PC-9 (cell line): Measurements from ENCODE around the gene TMPRSS9. TPM values are rescaled to one million over a fixed set of nuclear protein-coding genes. Genes with fewer than 3 reads are reported as not detected.

Source experiments
- BruUV-seq: library from RNA; stranded (reverse); fragments of 400-500 nt; replicated peaks from 2 replicates; lab custom pipeline; 2021; lab: Mats Ljungman, UMichigan
- CTCF ChIA-PET: fragments of 300-600 bp; sonication (Branson Sonifier 250); formaldehyde crosslinking; loops from one replicate; lab custom pipeline; 2022; ENCODE audit warnings: antibody characterized with exemption; lab: Charles Lee
- POLR2A ChIA-PET: fragments of 300-600 bp; sonication (Branson Sonifier 250); formaldehyde crosslinking; loops from one replicate; lab custom pipeline; 2022; ENCODE audit warnings: antibody characterized with exemption; ENCODE audit not compliant: unreplicated experiment; lab: Charles Lee
- DNase-seq, 2 experiments: peaks; one replicate each; pipeline versions ENCODE4 v3.0.0 to v3.0.0-alpha.2; 2015 to 2022; ENCODE audit warnings: mixed read lengths in 1 of 2
- H2AFZ ChIP-seq: fragments of 200-600 bp; sonication (generic); 2 replicates; pipeline ENCODE4 v1.8.1; 2017; ENCODE audit warnings: antibody characterized with exemption
- H3F3A ChIP-seq: fragments of 200-600 bp; sonication (generic); 2 replicates; pipeline ENCODE4 v1.8.1; 2017; ENCODE audit warnings: antibody characterized with exemption, mild to moderate bottlenecking, low read depth; ENCODE audit not compliant: insufficient read depth
- H3K27ac ChIP-seq: fragments of 200-600 bp; sonication (generic); 2 replicates; pipeline ENCODE4 v1.6.1; 2016; ENCODE audit warnings: mixed run types
- H3K27me3 ChIP-seq: fragments of 200-600 bp; sonication (generic); 2 replicates; pipeline ENCODE4 v1.6.1; 2016; ENCODE audit warnings: low read depth, mixed run types; ENCODE audit not compliant: insufficient read depth
- H3K36me3 ChIP-seq: fragments of 200-600 bp; sonication (generic); 2 replicates; pipeline ENCODE4 v1.6.1; 2016; ENCODE audit warnings: low read depth, mixed run types
- H3K4me1 ChIP-seq: fragments of 200-600 bp; sonication (generic); replicated peaks from 2 replicates; pipeline ENCODE4 v1.6.1; 2016; ENCODE audit warnings: mixed run types; ENCODE audit not compliant: insufficient read depth
- H3K4me2 ChIP-seq: fragments of 200-600 bp; sonication (generic); 2 replicates; pipeline ENCODE4 v1.6.1; 2017; ENCODE audit warnings: mixed run types
- H3K4me3 ChIP-seq: fragments of 200-600 bp; sonication (generic); 2 replicates; pipeline ENCODE4 v1.6.1; 2016; ENCODE audit warnings: mixed run types
- H3K79me2 ChIP-seq: fragments of 200-600 bp; sonication (generic); 2 replicates; pipeline ENCODE4 v1.6.1; 2017; ENCODE audit warnings: low read depth, mixed run types
- H3K9me2 ChIP-seq: fragments of 200-600 bp; sonication (generic); 2 replicates; pipeline ENCODE4 v1.8.1; 2017; ENCODE audit warnings: mild to moderate bottlenecking; ENCODE audit not compliant: insufficient read depth
- H3K9me3 ChIP-seq: fragments of 200-600 bp; sonication (generic); 2 replicates; pipeline ENCODE4 v1.8.1; 2016; ENCODE audit warnings: low read depth; ENCODE audit not compliant: insufficient read depth
- H4K20me1 ChIP-seq: fragments of 200-600 bp; sonication (generic); 2 replicates; pipeline ENCODE4 v1.8.1; 2017; ENCODE audit not compliant: insufficient read depth
- EZH2 ChIP-seq: fragments of 200-600 bp; sonication (generic); IDR thresholded peaks from 2 replicates; pipeline ENCODE4 v1.8.0; 2017; ENCODE audit warnings: antibody characterized with exemption, low read depth
- intact Hi-C: fragments of 100-400 bp; cut with micrococcal nuclease; formaldehyde crosslinking; loops from one replicate; pipeline ENCODE4 v1.10.0; 2022; ENCODE audit not compliant: unreplicated experiment
- total RNA-seq: library from RNA; stranded (reverse); gene quantifications from 2 replicates; pipeline ENCODE4 v1.2.3, GENCODE V29; 2021
- TF ChIP-seq, protein P1 (sequence below): fragments of 200-600 bp; sonication (generic); conservative IDR thresholded peaks from 2 replicates; pipeline ENCODE4 v1.6.1; 2017; ENCODE audit warnings: mixed run types, antibody characterized with exemption, mild to moderate bottlenecking, moderate library complexity

The TMPRSS9 gene
- total RNA-seq, 1 experiment from 2014 or later: 0.20 TPM

DNA sequence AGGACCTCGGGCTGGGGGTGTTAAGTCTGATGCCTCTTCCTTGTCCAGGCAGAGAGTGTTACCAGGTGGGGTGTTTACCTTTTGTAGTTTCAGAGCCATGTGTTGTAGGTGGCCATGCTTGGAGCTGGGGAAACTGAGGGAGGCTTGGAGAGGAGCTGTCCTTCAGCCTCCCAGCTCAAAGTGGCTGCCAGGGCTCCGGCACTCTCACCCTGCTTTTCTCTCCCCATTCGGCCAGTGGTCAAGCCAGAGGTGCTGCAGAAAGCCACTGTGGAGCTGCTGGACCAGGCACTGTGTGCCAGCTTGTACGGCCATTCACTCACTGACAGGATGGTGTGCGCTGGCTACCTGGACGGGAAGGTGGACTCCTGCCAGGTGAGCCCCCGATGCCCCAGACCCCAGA lies 50.0 kb downstream of the TMPRSS9 start:
- no peak overlapping the region for H2AFZ ChIP-seq
- no peak overlapping the region for H3K4me3 ChIP-seq
- no peaks in the 10 kb centered on the region for H4K20me1 ChIP-seq
- no TSS peak for BruUV-seq
- no peaks in the 10 kb centered on the region for H3K36me3 ChIP-seq
- CTCF ChIA-PET: no interaction called here
- TF ChIP-seq, protein P1, sequence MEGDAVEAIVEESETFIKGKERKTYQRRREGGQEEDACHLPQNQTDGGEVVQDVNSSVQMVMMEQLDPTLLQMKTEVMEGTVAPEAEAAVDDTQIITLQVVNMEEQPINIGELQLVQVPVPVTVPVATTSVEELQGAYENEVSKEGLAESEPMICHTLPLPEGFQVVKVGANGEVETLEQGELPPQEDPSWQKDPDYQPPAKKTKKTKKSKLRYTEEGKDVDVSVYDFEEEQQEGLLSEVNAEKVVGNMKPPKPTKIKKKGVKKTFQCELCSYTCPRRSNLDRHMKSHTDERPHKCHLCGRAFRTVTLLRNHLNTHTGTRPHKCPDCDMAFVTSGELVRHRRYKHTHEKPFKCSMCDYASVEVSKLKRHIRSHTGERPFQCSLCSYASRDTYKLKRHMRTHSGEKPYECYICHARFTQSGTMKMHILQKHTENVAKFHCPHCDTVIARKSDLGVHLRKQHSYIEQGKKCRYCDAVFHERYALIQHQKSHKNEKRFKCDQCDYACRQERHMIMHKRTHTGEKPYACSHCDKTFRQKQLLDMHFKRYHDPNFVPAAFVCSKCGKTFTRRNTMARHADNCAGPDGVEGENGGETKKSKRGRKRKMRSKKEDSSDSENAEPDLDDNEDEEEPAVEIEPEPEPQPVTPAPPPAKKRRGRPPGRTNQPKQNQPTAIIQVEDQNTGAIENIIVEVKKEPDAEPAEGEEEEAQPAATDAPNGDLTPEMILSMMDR: no peak
- no peak for TF ChIP-seq EZH2
- H3K4me1 ChIP-seq: no peaks in the 10 kb centered on the region
- POLR2A ChIA-PET: no interaction called here
- H3K27ac ChIP-seq: no peak overlapping the region
- H3K79me2 ChIP-seq: no peaks in the 10 kb centered on the region
- H3K9me3 ChIP-seq: no peaks in the 10 kb centered on the region
- no peak for DNase-seq
- no peaks in the 10 kb centered on the region for H3K27me3 ChIP-seq
- no peaks in the 10 kb centered on the region for H3K9me2 ChIP-seq
- intact Hi-C loops: no loop called here
- H3F3A ChIP-seq: no peaks in the 10 kb centered on the region
- H3K4me2 ChIP-seq: no peak overlapping the region

DNA sequence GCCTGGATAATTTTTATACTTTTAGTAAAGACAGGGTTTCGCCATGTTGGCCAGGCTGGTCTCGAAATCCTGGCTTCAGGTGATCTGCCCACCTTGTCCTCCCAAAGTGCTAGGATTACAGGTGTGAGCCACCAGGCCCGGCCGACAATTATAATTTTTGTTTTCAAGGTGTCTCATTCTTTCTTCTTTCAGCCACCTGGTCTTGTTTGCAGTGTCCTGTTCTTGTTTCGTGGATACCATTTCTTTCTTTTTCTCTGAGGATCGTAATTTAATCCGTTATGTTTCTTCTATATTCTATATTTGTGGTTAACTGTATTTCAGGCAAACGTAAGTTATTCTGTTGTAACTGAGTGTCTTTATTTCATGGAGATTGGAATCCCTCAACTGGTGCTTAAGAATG lies 51.6 kb downstream of the TMPRSS9 start:
- Histone ChIP-seq H4K20me1 (no peaks in the 10 kb centered on the region), H3K9me3 (no peaks in the 10 kb centered on the region), H3F3A (no peaks in the 10 kb centered on the region), H2AFZ (no peak overlapping the region), H3K4me3 (no peak overlapping the region), H3K4me2 (no peak overlapping the region), H3K27ac (no peak overlapping the region), H3K36me3 (no peaks in the 10 kb centered on the region), H3K9me2 (no peaks in the 10 kb centered on the region), H3K79me2 (no peaks in the 10 kb centered on the region), H3K27me3 (no peaks in the 10 kb centered on the region), H3K4me1 (no peaks in the 10 kb centered on the region)
- TF ChIP-seq, protein P1: no peak
- BruUV-seq: no TSS peak
- no peak for DNase-seq
- intact Hi-C loops: no loop called here
- ChIA-PET CTCF (no interaction called here), POLR2A (no interaction called here)

DNA sequence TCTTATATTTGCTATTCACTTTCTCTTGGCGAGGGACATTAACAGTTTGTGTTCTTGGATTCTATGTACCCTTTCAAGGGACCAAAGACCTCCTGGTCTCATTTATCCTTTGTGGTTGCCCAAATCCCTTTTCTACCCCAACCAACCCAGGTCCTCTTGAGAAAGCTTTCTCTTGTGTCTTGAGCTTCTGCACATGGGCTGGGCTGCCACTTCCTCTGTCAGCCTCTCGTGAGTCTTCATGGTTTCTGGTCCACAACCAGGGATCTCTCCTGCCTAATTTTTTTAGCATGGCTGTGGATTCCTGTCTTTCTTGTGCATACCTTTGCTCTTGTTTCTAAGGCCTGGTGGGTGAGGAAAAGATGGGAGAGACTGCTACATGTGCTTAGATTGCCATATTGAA lies 52.4 kb downstream of the TMPRSS9 start:
- no peaks in the 10 kb centered on the region for H4K20me1 ChIP-seq
- no peak for TF ChIP-seq EZH2
- TF ChIP-seq, protein P1: no peak
- no peak overlapping the region for H2AFZ ChIP-seq
- DNase-seq: no peak
- 0 out of 2 replicates have a peak, but pooled peaks cover 4% of the 10 kb centered on the region for H3F3A ChIP-seq
- BruUV-seq: no TSS peak
- H3K36me3 ChIP-seq: no peaks in the 10 kb centered on the region
- CTCF ChIA-PET: no interaction called here
- H3K79me2 ChIP-seq: no peaks in the 10 kb centered on the region
- no peaks in the 10 kb centered on the region for H3K27me3 ChIP-seq
- no peaks in the 10 kb centered on the region for H3K4me1 ChIP-seq
- no peaks in the 10 kb centered on the region for H3K9me3 ChIP-seq
- no peak overlapping the region for H3K27ac ChIP-seq
- no peak overlapping the region for H3K4me2 ChIP-seq
- intact Hi-C loops: no loop called here
- no peak overlapping the region for H3K4me3 ChIP-seq
- H3K9me2 ChIP-seq: no peaks in the 10 kb centered on the region
- POLR2A ChIA-PET: no interaction called here
